Astrocyte (in vitro differentiated cells and primary cell): Measurements from ENCODE around the gene DLGAP1.

Experiments
- EZH2 ChIP-seq: IDR thresholded peaks from 2 replicates; pipeline ENCODE4 v1.6.1; 2012; ENCODE audit warnings: mild to moderate bottlenecking, low read length, inconsistent platforms; ENCODE audit not compliant: insufficient read depth
- TF ChIP-seq, protein P1 (sequence below): IDR thresholded peaks from 2 replicates; pipeline ENCODE4 v1.5.1; 2011; ENCODE audit warnings: low read depth, mild to moderate bottlenecking, inconsistent platforms, low read length, moderate library complexity; ENCODE audit not compliant: insufficient read depth

DNA sequence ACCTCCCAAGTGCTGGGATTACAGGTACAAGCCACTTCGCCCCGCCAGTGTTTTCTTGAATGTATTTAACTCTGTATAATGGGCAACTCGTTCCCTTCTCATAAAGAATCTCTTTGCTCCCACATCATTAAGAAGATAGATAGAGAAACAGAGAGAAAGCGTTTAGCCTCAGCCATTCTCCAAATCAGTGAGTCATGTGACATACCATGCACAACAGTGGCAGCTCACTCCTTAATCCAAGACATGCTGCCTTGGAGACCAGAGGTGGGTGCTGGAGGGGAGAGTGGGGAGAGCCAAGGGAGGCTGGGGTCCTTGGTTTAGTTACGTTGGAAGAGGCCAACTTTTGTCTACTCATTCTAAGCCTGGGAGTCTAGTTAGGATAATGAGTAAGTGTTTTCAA is 950.5 kb downstream of the DLGAP1 start:
- TF ChIP-seq, protein P1, sequence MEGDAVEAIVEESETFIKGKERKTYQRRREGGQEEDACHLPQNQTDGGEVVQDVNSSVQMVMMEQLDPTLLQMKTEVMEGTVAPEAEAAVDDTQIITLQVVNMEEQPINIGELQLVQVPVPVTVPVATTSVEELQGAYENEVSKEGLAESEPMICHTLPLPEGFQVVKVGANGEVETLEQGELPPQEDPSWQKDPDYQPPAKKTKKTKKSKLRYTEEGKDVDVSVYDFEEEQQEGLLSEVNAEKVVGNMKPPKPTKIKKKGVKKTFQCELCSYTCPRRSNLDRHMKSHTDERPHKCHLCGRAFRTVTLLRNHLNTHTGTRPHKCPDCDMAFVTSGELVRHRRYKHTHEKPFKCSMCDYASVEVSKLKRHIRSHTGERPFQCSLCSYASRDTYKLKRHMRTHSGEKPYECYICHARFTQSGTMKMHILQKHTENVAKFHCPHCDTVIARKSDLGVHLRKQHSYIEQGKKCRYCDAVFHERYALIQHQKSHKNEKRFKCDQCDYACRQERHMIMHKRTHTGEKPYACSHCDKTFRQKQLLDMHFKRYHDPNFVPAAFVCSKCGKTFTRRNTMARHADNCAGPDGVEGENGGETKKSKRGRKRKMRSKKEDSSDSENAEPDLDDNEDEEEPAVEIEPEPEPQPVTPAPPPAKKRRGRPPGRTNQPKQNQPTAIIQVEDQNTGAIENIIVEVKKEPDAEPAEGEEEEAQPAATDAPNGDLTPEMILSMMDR = no peak
- no peak for TF ChIP-seq EZH2
